Measurements from ENCODE around the gene HCK.
A peak's percentile ranks its signal among the peaks of the same experiment; 100 is the strongest.

The HCK gene

DNA sequence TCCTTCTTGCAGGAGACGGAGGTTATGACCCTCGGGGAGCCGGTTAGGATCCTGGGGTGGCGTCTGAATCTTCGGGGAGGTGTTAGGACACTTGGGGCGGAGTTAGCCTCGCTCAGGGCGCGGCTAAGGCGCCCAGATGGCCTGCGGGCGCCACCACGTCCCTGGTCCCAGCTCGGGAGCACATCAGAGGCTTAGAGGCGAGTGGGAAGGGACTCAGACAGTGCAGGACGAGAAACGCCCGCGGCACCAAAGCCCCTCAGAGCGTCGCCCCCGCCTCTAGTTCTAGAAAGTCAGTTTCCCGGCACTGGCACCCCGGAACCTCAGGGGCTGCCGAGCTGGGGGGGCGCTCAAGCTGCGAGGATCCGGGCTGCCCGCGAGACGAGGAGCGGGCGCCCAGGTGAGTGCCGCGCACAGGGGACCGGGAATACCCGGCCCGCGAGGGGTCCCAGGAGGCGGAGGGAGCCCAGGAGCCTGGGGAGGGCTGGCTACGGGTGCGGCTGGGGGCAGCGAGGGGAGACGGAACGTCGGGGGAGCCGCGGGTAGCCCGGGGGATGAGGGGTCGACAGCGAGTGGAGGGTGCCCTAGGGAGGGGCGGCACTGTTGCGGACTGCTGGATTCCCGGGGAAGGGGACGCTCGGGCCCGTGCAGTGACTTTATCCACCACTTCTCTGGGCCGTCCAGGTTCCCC is at the start of gene HCK:
Gene HCK, plus strand, starts transcription at position 153 of the 688 bp plus-strand sequence.
- no peak for DNase-seq

DNA sequence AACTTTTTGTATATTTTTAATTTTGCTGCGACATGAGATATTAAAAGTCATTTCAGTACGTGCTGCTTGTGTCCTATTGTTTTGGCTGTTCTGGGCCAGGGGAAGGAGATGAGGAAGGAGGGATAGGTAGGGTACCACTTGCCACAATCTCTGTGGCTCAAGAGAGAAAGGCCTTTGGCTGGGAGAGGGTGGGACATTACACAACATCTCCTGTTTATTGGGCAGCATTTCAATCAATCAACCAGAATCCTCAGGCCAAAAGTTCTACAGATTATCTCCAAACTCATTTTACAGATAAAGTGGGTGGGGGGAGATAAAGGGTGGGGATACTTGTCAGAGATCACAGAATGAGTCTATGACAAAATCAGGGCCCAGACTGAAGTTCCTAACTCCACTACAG is 48.7 kb upstream of the HCK start:
- DNase-seq: no peak

DNA sequence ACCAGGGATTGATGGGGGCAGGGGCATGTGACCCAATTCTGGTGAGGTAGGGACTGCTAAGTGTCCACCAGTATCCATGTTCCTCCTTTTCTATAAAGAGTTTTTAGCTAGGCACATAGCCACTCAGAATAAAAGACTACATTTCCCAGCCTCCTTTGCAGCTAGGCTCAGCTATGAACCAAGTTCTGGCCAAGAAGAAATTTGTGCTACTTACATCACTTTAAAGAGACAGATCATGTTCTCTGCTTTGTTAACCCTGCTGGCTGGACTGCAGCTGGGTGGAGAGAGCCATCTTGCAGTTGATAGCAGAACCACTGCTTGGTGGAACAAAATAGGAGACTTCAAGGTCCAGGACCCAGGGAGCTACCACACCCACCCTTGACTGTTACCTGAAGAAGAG is 47.1 kb upstream of the HCK start:
- DNase-seq: no peak

DNA sequence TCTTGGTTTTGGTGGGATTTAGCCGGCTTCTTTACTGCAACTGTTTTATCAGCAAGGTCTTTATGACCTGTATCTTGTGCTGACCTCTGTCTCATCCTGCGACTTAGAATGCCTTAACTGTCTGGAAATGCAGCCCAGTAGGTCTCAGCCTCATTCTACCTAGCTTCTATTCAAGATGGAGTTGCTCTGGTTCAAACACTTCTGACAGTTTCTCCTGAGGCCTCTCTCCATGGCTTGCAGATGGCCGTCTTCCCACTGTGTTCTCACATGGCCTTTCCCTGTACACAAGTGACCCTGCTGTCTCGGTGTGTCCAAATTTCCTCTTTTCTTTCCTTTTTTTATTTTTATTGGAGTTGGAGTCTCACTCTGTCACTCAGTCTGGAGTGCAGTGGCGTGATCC is 46.0 kb upstream of the HCK start:
- no peak for DNase-seq

DNA sequence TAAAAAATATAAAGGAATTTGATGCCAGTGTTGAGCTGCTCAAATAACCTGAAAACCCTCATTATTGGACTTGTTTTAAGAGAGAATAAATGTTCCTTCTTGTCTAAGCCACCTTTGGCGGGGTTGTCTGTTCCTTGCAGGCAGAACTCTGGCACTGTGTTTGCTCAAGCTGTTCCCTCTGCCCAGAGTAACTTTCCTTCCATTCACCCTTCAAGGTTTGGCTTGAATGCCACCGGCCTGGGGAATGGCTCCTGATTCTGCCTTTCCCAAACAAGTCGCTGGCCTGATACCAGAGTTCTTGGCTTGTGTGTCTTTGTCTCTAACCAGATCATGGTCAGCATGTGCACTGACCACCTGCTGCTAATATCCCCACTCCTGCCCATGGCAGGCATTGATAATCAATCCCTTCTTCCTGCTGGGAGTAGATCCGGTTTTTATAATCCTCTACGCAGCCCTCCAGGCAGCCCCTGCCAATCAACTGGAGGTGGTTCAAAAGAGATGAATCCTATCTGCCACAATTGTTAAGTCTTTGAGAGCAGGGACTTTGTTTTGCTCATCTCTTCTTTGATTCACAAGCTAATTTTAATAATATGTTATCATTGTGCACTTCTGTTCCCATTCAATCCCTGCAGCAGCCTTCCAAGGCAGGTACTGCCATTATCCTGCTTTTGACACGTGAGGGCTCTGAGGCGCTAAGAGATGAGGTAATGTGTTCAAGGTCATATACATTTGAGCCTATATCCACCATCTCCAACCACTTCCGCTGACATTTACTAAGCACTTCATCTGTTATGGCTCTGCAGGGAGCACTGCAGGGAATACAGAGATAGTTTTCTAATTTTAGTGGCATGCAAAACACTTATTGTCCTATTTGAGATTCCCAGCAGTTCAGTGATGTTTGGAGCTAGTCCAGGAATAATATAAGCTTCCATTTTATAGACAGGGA is 44.9 kb upstream of the HCK start:
- peak; percentile 7 for DNase-seq

DNA sequence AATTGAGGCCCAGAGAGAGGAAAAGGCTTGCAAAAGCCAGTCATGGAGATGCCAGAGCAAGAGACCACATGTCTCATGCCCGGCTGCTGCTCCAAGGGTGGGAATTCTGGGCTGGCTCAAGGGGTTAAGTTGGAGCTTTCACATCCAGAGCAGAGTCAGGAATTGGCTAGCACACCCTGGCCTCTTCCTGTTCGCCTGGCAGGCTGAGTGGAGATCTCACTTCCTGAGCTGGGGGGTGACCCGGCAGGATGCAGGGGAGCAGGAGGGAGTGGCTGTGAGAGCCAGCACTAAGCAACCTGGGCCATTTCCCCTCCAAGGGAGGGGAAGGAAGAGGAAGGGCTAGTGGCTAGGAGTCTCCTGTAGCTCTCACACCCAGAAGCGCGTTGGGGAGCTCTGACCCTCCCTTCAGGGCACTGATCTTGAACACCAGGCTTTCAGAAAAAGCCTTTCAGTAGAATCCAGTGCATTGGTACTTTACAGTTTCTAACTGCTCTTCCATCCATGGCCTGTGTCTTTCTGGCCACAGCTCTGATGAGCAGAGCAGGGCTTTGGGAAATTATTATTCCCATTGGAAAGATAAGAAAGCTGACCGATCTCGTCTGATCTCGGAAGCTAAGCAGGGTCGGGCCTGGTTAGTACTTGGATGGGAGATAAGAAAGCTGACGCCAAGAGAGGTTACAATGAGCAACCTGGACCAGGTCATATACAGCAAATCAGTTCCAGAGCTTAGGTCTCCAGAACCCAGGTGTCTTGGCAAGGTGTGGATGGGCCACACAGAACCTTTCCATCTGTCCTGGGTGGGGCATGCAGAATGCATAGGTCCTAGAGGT is 44.0 kb upstream of the HCK start:
- no peak for DNase-seq

DNA sequence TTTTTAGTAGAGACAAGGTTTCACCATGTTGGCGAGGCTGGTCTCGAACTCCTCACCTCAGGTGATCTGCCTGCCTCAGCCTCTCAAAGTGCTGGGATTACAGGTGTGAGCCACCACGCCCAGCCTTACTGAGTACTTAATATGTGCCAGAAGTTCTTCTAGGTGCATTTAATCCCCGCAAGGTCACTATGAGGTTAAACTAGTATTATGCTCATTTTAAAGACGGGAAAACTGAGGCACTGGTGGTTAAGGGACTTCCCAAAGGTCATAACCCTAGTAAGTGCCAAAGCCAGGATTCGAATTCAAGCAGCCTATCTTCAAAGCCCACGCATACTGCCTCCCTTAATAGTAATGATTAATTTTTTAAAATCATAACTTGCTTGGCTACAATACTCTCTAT is 42.5 kb upstream of the HCK start:
- DNase-seq: no peak

DNA sequence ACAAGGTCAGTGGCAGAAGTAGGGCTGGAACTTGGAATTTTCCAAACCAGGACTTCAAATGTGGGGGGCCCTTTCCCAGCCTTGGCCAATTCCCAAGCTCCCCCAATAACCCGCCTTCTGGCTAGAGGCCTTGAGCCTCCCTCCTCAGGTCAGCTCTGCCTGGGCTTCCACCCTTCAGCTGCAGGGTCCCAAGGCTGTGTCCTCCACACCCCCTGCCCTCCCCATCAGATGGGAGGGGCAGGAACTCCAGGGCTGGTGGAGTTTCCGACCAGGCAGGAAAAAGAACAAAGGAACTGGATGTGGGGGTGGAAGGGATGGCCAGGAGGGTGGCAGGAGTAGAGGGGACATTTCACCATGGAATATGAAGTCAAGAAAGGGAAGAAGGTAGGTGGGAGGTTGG is 41.9 kb upstream of the HCK start, which contains the start of gene CCM2L:
Gene CCM2L, plus strand, starts transcription at position 338 of the 400 bp plus-strand sequence. Its CDS starts 17 bp downstream, at position 355.
- no peak for DNase-seq

DNA sequence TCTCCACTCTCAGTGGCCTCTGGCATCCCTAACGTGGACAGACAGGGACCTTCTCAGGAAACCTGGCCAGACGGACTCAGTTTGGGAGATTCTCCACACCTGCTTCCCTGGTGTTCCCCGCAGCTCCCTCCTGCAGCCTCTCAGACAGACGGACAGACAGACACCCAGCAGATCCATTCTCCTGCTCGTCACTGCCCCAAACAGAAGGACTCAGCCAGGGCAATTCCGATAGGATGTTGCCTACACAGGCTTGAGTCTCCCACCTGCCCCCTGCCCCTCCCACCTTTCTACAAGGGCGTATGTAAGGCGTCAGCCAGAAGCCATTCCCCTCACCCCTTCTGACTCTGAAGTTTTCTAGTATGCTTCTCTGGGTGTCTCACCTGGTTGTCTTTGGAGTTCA is 41.4 kb upstream of the HCK start:
- DNase-seq: no peak

DNA sequence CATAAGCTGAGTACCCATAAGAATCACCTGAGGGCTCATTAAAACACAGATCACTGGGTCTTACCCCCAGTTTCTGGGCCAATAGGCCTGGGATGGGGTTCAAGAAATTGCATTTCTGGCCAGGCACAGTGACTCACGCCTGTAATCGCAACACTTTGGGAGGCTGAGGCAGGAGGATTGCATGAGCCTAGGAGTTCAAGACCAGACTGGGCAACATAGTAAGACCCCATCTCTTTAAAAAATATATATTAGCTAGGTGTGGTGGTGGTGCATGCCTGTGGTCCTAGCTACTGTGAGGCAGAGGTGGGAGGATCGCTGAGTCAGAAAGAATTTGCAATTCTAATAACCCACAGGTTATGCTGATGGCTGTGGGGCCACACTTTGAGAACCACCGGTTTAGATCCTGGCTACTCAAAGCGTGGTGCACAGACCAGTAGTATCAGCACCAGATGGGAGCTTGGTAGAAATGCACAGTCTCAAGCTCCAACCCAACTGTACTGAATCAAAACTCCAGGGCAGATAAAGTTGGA is 39.8 kb upstream of the HCK start:
- DNase-seq: no peak

DNA sequence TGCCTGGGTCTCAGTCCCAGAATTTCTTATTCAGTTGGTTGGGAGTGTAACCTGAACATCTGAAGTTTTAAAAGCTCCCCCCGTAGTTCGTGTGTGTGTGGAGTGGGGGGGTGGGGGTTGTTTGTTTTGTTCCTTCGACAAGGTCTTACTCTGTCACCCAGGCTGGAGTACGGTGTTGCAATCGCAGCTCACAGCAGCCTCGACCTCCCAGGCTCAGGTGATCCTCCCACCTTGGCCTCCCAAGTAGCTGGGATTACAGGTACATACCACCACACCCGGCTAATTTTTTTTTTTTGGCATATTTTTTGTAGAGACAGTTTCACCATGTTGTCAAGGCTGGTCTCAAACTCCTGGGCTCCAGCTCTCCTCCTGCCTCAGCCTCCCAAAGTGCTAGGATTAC is 38.7 kb upstream of the HCK start:
- DNase-seq: no peak

DNA sequence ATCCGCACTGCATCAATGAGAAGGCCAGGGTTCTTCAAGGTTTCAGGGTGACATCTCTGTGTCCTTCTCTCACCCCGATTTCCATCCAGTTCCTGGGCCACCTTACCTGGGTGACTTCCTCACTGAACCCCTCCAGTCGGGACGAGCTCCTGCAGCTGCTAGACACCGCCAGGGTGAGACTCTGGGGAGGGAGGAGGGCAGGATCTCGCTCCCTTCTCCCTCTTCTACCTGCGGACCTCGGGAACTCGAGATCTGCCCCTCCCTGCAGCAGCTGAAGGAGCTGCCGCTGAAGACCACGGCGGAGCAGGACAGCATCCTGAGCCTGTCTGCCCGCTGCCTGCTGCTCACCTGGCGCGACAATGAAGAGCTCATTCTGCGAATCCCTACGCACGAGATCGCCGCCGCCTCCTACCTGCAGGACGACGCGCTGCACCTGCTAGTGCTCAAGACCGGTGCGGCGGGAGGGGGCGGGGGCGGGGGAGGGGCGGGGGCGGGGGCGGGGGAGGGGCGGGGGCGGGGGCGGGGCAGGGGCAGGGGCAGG is 34.3 kb upstream of the HCK start:
- peak; percentile 81 for DNase-seq

DNA sequence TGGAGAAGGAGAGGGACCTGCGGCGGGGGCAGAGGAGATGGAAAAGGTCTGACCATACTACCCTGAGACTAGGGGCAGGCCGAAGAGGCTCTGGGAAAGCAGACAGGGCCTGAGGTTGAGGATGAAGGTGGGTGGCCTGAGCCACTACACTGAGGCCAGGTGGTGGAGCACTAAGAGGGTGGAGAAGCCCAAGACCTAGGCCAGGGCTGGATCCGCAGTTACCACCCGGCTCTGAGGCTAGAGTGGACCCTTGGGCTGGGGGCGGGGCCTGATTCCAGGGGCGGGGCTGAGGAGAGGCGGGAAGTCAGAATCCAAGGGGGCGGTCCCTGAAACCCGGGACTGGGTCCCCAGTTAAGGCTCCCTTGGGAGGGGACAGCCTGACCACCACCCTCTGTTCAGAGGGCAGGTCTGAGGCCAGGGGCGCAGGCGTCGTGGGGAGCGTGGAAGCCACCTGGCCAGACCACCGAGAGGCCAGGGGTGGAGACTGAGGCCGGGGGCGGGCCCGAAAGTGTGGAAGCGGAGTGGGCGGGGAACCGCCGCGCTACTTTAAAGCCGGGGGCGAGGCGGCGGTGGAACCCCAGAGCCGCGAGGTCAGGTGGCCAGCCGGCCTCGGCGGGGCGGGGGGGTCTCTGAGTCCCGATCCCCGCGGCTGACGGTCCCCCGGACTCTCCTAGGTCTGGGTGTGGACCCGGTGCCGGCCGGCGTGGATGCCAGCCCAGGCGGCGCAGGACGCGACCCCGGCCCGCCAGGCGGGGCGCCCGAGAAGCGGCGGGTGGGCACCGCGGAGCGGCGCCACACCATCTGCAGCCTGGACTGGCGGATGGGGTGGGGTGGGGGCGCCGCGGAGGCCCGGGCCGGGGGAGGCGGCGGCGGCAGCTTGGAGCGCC is 33.5 kb upstream of the HCK start:
- DNase-seq: peak; percentile 81

DNA sequence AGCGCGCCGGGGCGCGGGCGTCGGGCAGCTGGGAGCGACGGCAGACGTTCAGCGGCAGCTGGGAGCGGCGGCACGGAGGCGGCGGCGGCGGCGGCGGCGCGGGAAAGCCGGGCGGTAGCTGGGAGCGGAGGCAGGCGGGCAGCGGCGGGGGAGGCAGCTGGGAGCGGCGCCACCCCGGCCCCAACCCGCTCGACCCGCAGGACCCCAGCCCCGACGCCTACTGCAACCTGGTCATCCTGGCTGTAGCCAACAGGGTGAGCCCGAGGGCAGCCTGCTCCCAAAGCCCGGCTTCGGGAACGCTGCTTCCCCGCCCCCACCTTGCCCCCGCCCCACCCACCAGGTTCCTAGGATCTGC is 32.9 kb upstream of the HCK start:
- DNase-seq: no peak

DNA sequence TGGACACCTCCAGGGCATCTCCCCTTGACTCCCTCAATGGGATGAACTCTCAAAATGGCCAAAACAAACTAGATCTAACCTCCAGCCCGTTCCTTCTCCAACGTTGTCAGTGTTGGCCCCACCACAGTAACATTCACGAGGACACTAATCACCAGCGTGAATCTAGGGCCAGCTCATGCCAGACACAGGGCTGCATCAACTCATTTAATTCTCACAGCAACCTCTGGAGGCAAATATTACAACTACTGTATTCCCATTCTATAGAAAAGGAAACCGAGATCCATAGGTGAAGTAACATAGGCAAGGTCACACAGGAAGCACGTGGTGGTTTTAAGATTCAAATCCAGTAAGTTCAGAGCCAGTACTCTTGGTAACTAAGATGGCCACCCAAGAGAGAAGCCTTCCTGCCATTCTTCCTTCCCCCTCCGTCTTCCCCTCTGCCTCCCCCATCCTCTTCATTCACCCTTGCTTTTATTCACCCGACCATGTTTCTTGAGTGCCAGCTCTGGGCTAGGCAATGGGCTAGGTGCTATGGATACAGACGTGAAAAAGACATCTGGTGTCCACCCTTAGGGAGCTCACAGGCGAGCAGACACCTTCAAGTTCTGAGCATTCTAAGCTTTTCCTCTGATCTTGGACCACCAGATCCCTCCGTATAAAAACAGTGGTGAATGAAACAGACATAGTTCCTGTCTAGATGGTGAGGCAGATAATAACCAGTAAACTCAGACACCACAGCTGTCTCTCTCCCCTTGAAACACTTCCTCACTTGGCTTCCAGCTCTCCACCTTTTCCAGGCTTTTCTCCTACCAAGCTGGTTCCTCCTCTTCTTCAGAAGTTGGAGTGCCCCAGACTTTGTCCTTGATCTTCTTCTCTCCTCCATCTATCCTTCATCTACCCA is 32.2 kb upstream of the HCK start:
- DNase-seq: no peak

DNA sequence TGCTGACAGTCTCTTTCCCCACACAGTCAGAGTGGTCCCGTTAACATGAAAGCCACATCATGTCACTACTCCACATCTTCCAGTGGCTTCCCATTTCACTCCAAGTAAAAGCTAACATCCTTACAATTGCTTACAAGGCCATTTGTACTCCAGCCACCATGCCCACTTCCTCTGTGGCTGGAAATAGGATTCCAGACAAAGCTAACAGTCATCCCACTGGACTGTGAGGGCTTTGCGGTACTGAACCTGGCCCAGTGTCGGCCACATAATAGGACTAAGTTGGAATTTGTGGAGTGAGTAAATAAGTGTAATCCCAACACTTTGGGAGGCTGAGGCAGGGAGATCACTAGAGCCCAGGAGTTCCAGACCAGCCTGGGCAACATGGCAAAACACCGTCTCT is 31.0 kb upstream of the HCK start:
- DNase-seq: no peak

DNA sequence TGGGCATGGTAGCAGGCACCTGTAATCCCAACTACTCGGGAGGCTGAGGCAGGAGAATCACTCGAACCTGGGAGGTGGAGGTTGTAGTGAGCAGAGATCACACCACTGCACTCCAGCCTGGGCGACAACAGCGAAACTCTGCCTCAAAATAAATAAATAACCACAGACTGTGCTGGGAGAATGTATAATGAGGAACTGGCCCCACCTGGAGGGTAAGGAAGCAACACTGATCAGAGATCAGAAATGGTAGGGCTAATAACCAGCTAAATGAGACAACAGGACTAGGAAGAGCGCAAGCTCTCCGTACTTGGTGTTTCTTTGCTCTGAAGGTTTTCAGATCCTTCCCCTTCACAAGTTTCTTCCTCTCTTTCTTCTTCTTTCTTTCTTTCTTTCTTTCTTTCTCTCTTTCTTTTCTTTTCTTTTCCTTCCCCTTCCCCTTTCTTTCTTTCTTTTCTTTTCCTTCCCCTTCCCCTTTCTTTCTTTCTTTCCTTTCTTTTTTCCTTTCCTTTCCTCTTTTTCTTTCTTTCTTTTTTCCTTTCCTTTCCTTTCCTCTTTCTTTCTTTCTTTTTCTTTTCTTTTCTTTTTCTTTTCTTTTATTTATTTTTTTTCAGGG is 27.3 kb upstream of the HCK start:
- no peak for DNase-seq

DNA sequence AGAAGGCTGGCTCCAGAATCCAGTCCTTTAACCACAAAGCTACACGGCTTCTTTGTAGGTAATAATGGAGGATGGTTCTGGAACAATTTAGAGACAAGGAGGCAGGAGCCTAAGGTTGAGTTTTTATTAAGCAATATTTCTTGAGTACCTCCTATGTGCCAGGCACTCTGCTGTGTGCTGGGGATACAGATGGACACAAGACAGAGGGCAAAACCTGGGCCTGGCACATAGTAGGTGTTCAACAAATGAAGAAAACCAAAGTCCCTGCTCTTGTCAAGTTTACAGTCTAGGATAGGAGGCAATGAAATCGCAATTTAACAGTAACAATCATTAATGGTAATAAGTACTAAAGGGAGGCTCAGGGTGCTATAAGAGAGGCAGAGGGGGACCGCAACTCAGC is 24.4 kb upstream of the HCK start:
- DNase-seq: no peak

DNA sequence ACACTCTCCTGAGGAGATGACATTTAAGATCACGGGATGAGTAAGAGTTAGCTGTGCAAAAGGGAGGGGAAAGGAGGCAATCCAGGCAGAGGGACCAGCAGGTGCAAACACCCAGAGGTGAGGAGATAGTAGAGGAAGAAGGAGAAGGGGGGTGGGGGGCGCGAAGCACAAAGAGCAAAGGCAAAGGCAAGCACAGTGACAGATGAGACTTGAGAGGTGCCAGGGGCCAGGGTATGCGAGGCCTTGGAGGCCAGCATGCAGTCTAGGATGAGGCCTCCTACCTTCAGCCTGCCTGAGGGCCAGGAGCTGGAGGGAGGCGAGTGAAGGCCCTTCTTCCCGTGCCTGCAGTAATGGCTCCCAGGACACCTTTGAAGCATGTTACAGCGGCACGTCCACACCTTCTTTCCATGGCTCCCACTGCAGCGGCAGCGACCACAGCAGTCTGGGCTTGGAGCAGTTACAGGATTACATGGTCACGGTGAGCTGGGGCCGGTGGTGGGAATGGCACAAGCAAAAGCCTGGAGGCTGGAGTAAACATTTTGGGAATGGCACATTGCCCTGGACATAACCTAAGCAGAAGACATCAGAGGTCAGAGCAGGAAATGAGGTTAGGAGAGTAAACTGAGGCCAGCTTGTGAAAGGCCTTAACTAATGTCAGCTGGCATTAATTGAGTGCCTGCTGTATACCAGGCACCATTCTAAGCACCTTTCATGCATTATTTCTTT is 23.2 kb upstream of the HCK start:
- no peak for DNase-seq

DNA sequence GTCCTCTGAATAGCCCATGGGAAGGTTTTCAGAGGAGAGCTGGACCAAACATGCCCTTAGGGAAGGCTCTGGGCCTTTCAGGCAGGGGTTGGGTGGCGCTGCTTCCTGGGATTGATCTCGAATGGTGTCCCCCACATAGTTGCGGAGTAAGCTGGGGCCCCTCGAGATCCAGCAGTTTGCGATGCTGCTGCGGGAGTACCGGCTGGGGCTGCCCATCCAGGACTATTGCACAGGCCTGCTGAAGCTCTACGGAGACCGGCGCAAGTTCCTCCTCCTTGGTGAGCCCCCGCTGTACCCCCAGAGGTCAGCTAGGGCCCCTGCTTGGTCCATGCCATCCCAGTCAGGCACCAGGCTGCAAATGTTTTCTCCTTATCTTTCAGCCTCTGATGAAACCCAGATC is 22.5 kb upstream of the HCK start:
- no peak for DNase-seq

All from NCI-H1417 treated with DMSO at 0.1 percent for 48 hours (cell line).